ENCODE results near the gene MSH5. TPM values are rescaled to one million over a fixed set of nuclear protein-coding genes. Genes with fewer than 3 reads are reported as not detected.

The MSH5 gene
- 100 to 1,000 TPM in 1 of 2 donors, 10 to 100 TPM in 1; 36.2 to 154 TPM for total RNA-seq

GRCh38 chr6:31739639-31740396 lies at the start of gene MSH5:
TSS of gene MSH5 (plus strand) at chr6:31740005. CDS start at chr6:31740467, 462 bp downstream.
- peaks cover 42 to 60% of the 10 kb centered on the region in 2 donors for H3K4me1 Mint-ChIP-seq (ENCODE audit: low read depth in 2 of 2)

GRCh38 chr6:31690231-31691077 lies 49.4 kb upstream of the MSH5 start:
- H3K4me3 Mint-ChIP-seq: no peak overlapping the region
- H3K4me1 Mint-ChIP-seq (ENCODE audit: low read depth in 2 of 2): peaks cover 0 to 6% of the 10 kb centered on the region in 2 donors
- no peaks in the 10 kb centered on the region for H3K27me3 Mint-ChIP-seq
- DNase-seq (ENCODE audit: low spot score) (no peak), ATAC-seq (no peak)
- no peaks in the 10 kb centered on the region for H3K9me3 Mint-ChIP-seq
- H3K27ac Mint-ChIP-seq: peak overlapping the region in 1 of 2 donors; percentile 57
- peaks cover 5% of the 10 kb centered on the region for H3K36me3 Mint-ChIP-seq

More at GRCh38 chr6:31739639-31740396, at the start of gene MSH5:
- H3K27me3 Mint-ChIP-seq: no peaks in the 10 kb centered on the region
- H3K9me3 Mint-ChIP-seq: no peaks in the 10 kb centered on the region
- peaks cover 11% of the 10 kb centered on the region for H3K36me3 Mint-ChIP-seq
- H3K27ac Mint-ChIP-seq: peak within 1 kb of the TSS; percentile 92
- DNase-seq (ENCODE audit: low spot score) (peak; percentile 97), ATAC-seq (peak; percentile 91 to 93)
- peak within 1 kb of the TSS; percentile 96 for H3K4me3 Mint-ChIP-seq

GRCh38 chr6:31691078-31691463 lies 48.7 kb upstream of the MSH5 start:
- Mint-ChIP-seq H3K27me3 (no peaks in the 10 kb centered on the region), H3K27ac (no peak overlapping the region), H3K4me1 (ENCODE audit: low read depth in 2 of 2) (peaks cover 0 to 6% of the 10 kb centered on the region in 2 donors), H3K36me3 (peaks cover 4% of the 10 kb centered on the region), H3K4me3 (no peak overlapping the region), H3K9me3 (no peaks in the 10 kb centered on the region)
- DNase-seq (ENCODE audit: low spot score): no peak
- no peak for ATAC-seq

- H3K4me3 Mint-ChIP-seq: no peak overlapping the region
- H3K9me3 Mint-ChIP-seq: no peaks in the 10 kb centered on the region
- H3K4me1 Mint-ChIP-seq (ENCODE audit: low read depth in 2 of 2): peaks cover 0 to 6% of the 10 kb centered on the region in 2 donors
- no peaks in the 10 kb centered on the region for H3K27me3 Mint-ChIP-seq
- no peaks in the 10 kb centered on the region for H3K36me3 Mint-ChIP-seq
- ATAC-seq (no peak), DNase-seq (ENCODE audit: low spot score) (no peak)
- no peak overlapping the region for H3K27ac Mint-ChIP-seq
These were observed 48.2 kb upstream of the MSH5 start for GRCh38 chr6:31691564-31692108.

GRCh38 chr6:31692353-31692752 lies 47.5 kb upstream of the MSH5 start:
- Mint-ChIP-seq H3K27me3 (no peaks in the 10 kb centered on the region), H3K9me3 (no peaks in the 10 kb centered on the region), H3K36me3 (peaks cover 2% of the 10 kb centered on the region), H3K4me1 (ENCODE audit: low read depth in 2 of 2) (peaks cover 3 to 8% of the 10 kb centered on the region in 2 donors), H3K4me3 (no peak overlapping the region), H3K27ac (no peak overlapping the region)
- ATAC-seq (no peak), DNase-seq (ENCODE audit: low spot score) (no peak)

DNA sequence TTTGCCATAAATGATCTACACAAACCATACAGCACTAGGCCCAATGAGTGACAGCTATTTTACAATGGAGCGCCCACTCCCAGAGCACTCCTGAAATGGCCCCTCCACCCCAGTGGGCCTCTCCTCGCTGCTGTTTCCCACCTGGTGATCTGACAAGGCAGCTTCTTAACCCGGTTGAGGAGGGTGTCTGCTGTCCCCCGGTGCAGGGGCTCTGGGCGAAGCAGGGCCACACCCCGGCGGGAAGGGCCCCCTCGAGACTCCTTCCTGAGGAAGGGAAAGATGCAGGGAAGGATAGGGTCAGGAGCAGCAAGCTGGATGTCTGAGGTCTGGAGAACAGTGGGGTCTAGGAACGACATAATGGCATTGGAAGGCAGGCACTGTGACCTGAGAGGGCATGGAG lies 46.9 kb upstream of the MSH5 start:
- Mint-ChIP-seq H3K36me3 (peaks cover 7% of the 10 kb centered on the region), H3K27me3 (no peaks in the 10 kb centered on the region)
- no peak for ATAC-seq

GRCh38 chr6:31693535-31693934 lies 46.3 kb upstream of the MSH5 start:
- Mint-ChIP-seq H3K36me3 (peaks cover 8% of the 10 kb centered on the region), H3K27ac (no peak overlapping the region), H3K4me1 (ENCODE audit: low read depth in 2 of 2) (peaks cover 11 to 16% of the 10 kb centered on the region in 2 donors), H3K27me3 (no peaks in the 10 kb centered on the region), H3K4me3 (no peak overlapping the region), H3K9me3 (no peaks in the 10 kb centered on the region)
- no peak for ATAC-seq
- DNase-seq (ENCODE audit: low spot score): no peak

More for the DNA sequence above, 46.9 kb upstream of the MSH5 start:
- Mint-ChIP-seq H3K4me1 (ENCODE audit: low read depth in 2 of 2) (peaks cover 8 to 13% of the 10 kb centered on the region in 2 donors), H3K9me3 (no peaks in the 10 kb centered on the region), H3K4me3 (no peak overlapping the region), H3K27ac (no peak overlapping the region)
- DNase-seq (ENCODE audit: low spot score): no peak

DNA sequence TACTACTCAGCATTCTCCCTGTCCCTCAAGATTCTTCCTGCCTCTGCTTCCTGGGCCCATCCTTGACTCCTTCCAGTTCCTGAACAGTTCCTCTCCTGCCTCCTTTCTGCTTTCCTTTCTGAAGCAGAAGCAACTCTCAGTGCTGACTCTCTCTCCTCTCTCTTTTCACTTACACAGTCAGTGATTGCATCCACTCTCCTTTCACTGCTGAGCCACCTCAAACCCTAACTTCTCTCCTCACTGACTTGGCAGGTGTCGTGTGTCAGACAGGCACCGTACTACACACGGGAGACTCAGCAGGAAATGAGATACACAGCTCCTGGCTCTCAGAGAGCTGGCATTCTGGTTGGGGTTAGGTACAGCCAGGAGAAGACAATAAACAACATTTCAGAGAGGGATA lies 42.2 kb upstream of the MSH5 start:
- Mint-ChIP-seq H3K4me1 (ENCODE audit: low read depth in 2 of 2) (peaks cover 26 to 28% of the 10 kb centered on the region in 2 donors), H3K4me3 (peak overlapping the region; percentile 4)
- peak in 1 of 2 donors; percentile 36 for ATAC-seq

GRCh38 chr6:31700740-31701401 lies 38.9 kb upstream of the MSH5 start:
- no peaks in the 10 kb centered on the region for H3K9me3 Mint-ChIP-seq
- H3K36me3 Mint-ChIP-seq: peaks cover 17% of the 10 kb centered on the region
- no peak for DNase-seq (ENCODE audit: low spot score)
- no peaks in the 10 kb centered on the region for H3K27me3 Mint-ChIP-seq
- H3K27ac Mint-ChIP-seq: peak overlapping the region; percentile 95
- peak overlapping the region; percentile 99 for H3K4me3 Mint-ChIP-seq
- ATAC-seq: no peak
- peaks cover 32 to 33% of the 10 kb centered on the region in 2 donors for H3K4me1 Mint-ChIP-seq (ENCODE audit: low read depth in 2 of 2)

More for the DNA sequence above, 42.2 kb upstream of the MSH5 start:
- Mint-ChIP-seq H3K9me3 (no peaks in the 10 kb centered on the region), H3K36me3 (peaks cover 14% of the 10 kb centered on the region), H3K27ac (peak overlapping the region; percentile 39 to 66), H3K27me3 (no peaks in the 10 kb centered on the region)
- DNase-seq (ENCODE audit: low spot score): no peak

- ATAC-seq (no peak), DNase-seq (ENCODE audit: low spot score) (no peak)
- Mint-ChIP-seq H3K36me3 (peaks cover 17% of the 10 kb centered on the region), H3K4me3 (peak overlapping the region; percentile 99), H3K9me3 (no peaks in the 10 kb centered on the region), H3K4me1 (ENCODE audit: low read depth in 2 of 2) (peaks cover 32 to 33% of the 10 kb centered on the region in 2 donors), H3K27me3 (no peaks in the 10 kb centered on the region), H3K27ac (peak overlapping the region; percentile 95)
These were observed 38.0 kb upstream of the MSH5 start for GRCh38 chr6:31701666-31702404.

DNA sequence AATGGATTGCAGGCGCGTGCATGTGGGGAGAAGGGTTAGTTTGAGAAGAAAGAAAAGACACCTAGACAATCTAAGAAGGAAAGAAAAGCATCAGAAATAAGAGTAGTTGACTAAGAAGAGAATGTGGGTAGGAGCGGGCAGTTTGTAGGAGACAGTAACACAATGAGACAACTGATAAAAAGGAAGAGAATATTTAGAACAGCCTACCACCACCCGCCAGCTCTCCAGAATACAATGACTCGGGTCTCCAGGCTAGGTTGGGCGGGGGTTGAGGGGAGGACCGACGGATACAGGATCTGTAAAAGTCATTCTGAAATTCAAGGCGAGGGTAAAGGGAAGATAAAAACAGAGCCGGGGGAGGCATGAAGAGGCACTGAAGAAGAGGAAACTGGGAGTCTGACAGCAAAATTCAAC lies 37.4 kb upstream of the MSH5 start:
- DNase-seq (ENCODE audit: low spot score) (no peak), ATAC-seq (peak in 1 of 2 donors; percentile 24)
- Mint-ChIP-seq H3K9me3 (no peaks in the 10 kb centered on the region), H3K4me1 (ENCODE audit: low read depth in 2 of 2) (peaks cover 29 to 30% of the 10 kb centered on the region in 2 donors), H3K36me3 (peaks cover 14% of the 10 kb centered on the region), H3K27ac (peak overlapping the region; percentile 95), H3K4me3 (peak overlapping the region; percentile 99), H3K27me3 (no peaks in the 10 kb centered on the region)

DNA sequence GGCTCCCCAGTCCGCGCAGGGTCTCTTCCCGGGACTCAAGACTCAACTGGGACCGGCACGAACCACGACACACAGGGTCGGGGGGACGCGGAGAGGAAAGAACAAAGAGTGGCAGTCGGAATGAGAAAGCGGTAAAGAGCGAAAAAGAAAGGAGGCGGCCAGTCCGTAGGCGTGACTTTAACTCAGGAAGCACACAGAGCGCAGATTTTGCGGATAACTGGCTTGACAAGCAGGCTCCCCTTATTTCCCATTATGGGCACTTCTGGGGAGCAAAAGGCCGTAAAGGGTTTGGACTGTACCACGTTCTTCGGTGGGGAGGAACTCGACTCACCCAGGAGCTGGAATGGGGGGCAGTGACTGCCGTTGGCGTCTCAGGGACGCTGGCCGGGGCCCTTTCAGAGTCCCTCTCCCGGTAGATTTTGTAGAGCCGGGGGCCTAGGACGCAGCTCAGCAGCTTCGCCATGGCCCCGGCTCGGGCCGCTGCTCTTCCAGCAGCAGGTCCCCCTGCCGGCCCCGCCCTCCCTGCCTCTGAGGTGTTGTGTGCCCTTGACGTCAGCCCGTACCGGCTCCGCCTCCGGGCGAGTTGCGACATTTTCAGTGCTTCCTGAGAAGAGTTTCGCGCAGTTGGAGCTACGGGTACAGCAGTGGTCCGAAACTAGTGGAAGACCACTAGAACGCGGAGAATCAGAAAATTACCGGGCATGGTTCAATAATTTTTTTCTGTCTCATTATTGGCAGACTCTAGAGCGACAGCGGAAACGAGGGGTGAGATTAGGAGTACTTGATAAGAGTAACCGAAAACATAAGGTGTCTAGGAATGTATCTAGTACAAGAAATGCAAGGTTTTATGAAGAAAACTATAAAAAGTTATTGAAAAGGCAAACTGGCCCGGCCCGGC lies 36.7 kb upstream of the MSH5 start, which contains the start of gene ABHD16A:
TSS of gene ABHD16A (minus strand) at position 506 of the 898 bp plus-strand sequence. CDS start at position 463, 43 bp downstream.
- H3K4me3 Mint-ChIP-seq: peak within 1 kb of the TSS; percentile 99
- peak within 1 kb of the TSS; percentile 95 for H3K27ac Mint-ChIP-seq
- peaks cover 23% of the 10 kb centered on the region in 2 donors for H3K4me1 Mint-ChIP-seq (ENCODE audit: low read depth in 2 of 2)
- no peaks in the 10 kb centered on the region for H3K9me3 Mint-ChIP-seq
- H3K36me3 Mint-ChIP-seq: peaks cover 9% of the 10 kb centered on the region
- no peaks in the 10 kb centered on the region for H3K27me3 Mint-ChIP-seq
- ATAC-seq: peak; percentile 97 to 98
- DNase-seq (ENCODE audit: low spot score): peak; percentile 98

Data from natural killer cell treated with Interleukin-12 subunit alpha and Interleukin-12 subunit beta and Interleukin-15 and Interleukin-18, amount 100 ng/mL, for 72 hours (primary cell).